Measurements from ENCODE around the gene TRAF4.
A peak's percentile ranks its signal among the peaks of the same experiment; 100 is the strongest.
"Not testable (repeated sequence)": the region's sequence is repeated elsewhere in the genome, so short reads cannot be mapped to it uniquely, and the experiment has no call there.

Gene TRAF4

DNA sequence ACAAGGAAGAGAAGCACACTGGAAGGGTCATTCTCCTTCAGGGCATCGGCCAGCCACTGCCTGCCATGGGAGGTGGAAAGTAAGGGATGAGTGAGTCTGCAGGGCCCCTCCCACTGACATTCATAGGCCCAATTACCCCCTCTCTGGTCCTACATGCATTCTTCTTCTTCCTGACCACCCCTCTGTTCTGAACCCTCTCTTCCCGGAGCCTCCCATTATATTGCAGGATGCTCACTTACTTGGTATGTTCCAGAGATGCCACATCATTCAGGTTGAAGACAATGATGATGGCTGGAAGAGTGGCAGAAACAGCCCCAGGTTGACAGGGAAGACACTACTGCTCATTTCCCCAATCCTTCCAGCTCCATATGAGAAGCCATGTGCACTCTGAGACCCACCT is 28.6 kb upstream of the TRAF4 start:
- DNase-seq, result no peak

DNA sequence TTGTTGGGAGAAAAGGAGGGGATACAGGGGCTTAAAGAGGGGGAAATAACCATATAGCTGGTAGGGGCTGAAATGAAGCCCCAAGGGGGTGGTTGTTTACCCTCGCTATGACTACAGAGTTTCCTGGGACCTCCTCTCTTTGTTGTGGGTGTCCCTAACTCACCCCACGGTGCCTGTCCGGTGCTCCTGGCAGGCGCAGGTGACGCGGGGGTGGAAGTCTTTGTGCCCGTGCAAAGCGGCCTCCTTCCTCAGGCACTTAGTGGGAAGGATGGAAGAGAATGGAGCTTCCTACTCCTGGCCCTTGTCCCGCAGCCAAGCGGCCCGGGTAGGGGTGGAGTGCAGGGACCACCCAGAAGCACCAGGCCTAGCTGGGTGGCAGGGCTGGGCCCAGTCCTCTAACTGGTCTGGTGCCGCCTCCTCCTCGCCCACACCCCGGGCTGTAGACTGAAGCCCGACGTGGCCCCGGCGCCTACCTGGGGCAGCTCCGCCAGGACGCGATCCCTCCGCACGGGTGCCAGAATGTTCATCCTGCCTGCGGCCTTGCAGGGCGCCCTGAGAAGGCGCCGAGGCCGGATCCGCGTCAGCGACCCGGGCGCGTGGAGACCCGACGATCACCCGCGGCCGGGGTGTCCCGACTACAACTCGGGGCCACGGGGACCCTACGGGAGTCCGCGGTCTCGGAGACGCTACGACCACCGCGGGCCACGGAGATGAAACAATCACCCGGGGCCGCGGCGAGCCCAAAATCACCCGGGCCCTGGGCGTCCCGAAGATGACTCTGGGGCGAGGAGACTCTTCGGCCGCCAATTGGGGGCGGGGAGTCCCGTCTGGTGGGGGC is 26.9 kb upstream of the TRAF4 start:
- DNase-seq, result no peak

DNA sequence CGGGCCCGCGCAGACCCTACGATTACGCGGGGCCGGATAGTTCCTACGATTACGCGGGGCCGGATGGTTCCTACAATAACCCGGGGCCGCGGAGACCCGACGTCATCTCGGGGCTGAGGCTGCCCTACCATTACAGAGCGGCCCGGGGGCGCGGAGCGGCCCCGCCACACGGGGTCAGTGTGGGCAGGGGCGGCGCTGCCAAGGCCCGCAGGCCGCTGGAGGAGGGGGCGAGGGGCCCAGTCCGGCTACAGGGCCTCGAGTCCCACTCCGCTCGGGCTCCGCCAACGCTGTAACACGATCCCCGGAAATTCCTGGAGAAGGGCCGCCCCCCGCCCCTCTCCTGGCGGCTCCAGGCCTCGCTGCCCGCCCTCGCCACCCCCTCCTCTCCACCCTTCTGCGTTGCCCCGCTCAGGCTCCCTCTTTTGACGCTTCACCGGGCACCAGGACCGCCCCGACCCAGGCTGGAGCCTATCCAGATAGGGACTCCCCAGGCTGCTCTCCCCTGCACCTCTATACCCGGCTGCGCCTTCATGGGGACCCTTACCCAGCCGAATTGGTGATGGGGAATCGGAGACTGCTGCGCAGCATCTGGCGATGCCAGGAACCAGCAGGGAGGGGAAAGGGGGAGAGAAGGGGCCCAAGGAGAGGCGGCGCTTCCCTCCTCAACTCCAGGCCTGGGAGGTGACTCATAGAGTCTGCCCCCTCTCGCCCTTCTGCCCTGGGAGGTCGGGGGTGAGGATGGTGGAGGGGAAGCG is 26.1 kb upstream of the TRAF4 start, which contains the start of gene RAB34:
Gene RAB34, minus strand, starts transcription at position 291 of the 755 bp plus-strand sequence. CDS start 602 bp downstream, outside the sequence.
- DNase-seq, result peak; percentile 65

DNA sequence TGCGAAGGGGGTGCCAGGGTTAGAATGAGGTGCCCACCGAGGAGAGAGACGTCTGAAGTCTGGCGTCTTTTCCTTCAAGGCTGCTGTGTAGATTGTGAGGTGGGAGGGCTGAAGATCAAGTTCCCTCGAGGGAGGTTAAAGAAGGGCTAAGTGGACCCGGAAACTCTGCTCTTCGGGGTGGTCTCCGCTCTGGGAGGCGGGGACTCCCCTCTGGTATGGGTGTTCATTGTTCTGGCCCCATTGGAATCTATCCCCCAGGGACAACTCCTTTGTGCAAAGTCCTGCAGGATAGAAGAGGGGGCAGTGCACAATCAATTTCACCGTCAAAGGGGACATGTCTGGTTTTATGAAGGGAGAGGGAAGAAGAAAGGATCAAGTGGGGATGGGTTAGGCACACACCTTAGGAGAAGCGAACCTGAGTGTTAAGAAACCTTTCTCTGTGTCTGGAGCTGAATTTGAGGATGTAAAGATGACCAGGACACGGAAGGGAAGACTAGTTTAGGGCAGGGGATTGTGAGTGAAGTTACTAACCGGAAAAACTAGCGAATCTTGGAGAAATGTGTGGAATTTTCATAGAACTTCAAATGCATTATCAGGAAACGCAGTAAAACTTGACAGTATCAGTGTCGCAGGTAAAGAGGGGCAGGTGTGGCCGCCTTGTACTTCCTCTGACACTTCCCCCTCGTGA is 25.3 kb upstream of the TRAF4 start:
- DNase-seq, result no peak

DNA sequence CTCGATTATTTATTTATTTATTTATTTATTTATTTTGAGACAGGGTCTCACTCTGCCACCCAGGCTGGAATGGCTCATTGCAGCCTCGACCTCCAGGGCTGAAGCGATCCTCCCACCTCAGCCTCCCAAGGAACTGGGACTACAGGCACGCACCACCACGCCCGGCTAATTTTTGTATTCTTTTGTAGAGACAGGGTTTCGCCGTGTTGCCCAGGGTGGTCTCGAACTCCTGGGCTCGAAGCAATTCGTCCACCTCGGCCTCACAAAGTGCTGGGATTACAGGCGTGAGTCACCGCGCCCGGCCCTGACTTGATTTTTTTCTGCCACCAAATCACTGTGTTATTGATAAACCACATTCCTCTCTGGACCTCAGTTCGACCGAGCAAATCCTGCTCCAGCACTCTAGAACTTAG is 24.8 kb upstream of the TRAF4 start:
- no peak for DNase-seq

DNA sequence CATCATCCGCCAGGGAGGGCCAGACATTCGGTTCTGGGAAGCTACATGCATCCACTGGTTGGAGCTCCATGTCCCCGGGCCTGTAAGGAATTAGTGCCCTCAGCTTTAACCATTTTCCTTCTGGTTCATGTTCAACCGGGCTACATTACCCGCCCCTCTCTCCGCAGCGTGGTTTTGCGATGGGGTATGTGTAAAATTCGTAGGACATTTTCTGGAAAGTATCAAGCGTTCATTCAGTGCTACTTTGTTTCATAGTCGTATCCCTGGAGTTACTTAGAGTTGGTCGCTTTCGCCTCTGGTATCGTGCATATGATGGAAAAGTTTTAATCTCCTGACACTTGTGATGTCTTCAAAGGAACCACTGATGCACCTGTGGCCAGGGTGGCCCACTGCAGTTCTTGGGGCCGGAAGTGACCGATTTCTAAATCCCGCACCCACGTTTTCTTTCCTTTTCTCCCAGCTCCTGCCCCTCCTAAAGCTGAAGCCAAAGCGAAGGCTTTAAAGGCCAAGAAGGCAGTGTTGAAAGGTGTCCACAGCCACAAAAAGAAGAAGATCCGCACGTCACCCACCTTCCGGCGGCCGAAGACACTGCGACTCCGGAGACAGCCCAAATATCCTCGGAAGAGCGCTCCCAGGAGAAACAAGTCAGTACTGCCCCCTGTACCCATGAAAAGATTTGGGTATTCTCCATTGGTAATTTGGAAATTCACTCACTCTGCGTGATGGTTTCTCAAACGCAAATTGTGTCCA is 23.4 kb upstream of the TRAF4 start:
- DNase-seq, result peak; percentile 65

DNA sequence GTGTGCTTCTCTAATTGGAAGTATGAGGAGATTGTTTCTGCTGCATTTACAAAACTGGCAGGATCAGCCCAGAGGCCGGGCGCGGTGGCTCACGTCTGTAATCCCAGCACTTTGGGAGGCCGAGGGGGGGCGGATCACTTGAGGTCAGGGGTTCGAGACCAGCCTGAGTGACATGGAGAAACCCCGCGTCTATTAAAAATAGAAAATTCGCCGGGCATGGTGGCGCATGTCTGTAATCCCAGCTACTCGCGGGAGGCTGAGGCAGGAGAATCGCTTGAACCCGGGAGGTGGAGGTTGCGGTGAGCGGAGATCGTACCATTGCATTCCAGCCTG is 22.8 kb upstream of the TRAF4 start:
- not testable (repeated sequence) for DNase-seq

DNA sequence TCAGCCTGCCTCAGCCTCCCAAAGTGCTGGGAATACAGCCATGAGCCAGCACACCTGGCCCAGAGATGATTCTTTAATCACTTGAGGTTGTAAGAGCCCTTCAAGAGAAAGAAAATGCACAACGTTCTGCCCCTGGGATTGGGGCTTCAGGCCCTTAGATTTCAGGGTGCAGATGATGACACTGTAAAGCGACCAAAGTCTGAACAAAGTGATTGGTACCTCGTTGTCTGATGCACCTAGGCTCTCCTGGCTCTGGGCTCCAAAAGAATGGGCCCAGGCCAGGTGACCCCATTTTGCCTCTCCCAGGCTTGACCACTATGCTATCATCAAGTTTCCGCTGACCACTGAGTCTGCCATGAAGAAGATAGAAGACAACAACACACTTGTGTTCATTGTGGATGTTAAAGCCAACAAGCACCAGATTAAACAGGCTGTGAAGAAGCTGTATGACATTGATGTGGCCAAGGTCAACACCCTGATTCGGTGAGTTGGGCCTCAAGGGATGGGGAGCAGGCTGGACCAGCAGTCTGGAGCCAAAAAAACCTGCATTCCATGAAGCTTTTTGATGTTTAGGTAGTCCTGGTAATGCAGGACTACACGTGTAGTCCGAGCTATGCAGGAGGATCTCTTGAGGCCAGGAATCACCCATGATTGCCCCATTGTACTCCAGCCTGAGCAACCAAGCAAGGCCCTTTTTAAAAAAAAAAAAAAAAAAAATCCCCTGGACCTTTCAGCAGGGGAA is 21.2 kb upstream of the TRAF4 start:
- DNase-seq, result no peak

DNA sequence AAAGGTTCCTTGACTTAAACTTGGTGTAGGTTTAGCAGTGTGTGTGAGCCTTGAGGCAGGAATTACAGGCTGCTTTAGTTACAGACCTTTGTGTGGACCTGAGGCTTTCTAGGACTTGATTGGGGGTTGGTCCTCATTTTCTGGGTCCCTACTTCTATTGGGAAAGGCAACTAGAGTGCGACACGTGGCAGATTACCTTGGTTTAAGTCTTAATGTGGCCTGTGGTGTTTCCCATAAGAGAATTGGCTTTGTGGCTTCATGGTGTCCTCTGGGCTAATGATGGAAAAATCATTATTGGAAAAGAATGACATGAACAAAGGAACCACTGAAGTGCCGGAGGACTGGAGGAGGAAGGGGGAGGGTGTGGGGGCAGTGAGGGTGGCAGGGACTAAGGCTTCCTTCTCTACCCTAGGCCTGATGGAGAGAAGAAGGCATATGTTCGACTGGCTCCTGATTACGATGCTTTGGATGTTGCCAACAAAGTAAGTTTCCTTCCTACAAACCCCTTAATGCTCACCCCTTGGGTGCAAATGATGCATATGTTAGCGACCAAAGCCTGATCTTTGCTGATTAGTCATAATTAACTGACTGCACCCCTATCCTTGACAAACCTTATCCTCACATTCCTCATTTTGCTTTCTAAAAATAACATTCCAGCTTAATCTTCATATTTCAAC is 20.5 kb upstream of the TRAF4 start:
- DNase-seq, result no peak

DNA sequence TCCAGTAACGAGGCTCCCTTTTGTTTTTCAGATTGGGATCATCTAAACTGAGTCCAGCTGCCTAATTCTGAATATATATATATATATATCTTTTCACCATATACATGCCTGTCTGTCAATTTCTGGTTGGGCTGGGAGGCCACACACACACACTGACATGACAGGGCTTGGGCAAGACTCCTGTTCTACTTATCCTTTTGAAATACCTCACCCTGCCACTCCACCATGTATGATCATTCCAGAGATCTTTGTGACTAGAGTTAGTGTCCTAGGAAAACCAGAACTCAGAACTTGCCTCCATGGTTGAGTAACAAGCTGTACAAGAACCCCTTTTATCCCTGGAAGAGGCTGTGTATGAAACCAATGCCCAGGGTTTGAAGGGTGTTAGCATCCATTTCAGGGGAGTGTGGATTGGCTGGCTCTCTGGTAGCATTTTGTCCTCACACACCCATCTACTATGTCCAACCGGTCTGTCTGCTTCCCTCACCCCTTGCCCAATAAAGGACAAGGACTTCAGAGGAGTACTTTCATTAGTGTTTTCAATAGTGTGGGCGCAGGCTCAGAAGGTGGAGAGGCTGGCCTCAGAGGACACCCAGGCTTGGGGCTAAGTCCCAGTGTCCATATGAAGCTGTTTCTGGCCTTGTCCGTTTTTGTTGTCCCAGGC is 19.8 kb upstream of the TRAF4 start:
- DNase-seq, result not testable (repeated sequence)

DNA sequence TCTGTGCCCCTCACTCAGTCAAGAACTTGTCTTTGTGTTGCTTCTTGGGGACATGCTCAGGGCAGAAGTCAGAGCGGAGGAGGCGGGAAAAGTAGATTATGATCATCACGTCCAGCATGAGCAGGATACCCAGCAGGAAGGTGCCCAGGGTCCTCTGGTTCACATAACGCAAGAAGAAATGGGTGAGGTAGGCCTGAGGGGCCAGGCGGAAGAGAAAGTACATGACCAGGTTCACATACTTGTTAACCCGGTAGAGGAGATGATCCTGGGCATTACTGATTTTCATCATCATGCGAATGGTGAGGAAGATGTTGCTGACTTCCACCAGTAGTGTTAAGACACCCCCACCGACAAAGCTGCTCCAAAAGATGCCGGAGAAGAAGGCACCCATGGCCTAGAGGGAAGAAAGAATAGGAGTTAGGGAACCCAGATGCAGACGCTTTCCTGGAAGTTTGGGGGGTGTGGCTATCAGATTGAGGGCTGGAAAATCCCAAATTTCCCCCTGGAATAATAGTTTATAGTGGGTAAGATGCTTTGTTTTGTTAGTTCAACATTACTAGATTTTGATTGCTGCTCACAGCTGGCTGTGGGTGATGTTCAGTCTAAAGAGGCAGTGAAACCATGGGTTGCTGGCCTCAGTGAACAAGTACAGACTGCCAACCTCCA is 19.2 kb upstream of the TRAF4 start:
- peak; percentile 48 for DNase-seq

DNA sequence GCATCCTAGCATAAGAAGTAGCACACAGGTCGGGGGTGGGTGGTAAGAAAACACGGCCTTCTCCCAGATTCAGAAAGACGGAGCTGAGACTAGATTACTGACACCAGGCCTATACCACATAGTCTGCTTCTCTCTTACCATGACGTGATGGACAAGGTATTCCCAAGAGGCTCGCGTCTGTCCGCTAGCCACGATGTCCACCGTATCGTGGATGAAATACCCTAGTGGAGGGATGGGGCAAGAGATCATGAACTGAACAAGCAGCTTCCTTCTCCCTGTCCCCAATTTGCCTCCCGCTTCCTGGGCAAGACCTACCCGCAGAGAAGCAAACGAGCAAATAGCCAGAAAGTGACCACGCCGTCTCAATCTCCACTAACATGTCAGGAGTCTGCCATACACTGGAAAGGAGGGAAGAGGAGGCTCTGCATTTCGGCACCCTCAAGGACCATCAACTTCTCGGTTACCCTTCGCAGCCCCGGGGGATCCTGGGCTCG is 18.6 kb upstream of the TRAF4 start:
- DNase-seq, result peak; percentile 67

DNA sequence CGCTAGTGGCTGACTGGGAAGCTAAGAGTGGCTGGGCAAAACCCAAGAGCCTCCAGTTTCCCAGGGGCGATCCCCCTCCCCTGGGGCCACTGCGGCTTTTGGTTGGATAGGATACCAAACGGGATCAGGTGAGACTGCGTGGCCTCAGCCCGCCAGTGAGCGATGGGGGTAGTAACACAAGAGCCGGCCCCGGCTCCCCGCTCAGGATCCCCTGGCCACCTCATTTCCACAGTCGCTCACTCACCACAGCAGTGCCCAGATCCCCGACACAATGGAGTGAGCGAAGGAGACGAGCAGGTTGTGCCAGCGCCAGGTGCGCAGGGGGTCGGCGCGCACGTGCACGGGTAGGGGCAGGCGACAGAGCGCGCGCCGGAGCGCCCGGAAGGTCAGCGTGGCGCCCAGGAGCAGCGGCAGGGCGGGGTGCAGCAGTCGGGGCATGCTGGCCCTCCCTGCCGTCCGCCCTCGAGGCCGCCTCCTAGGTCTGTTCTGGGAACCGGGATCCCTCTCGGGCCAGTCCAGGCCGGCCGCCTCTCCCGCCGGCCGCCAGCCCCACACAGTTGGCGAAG is 18.1 kb upstream of the TRAF4 start:
- peak; percentile 80 for DNase-seq

DNA sequence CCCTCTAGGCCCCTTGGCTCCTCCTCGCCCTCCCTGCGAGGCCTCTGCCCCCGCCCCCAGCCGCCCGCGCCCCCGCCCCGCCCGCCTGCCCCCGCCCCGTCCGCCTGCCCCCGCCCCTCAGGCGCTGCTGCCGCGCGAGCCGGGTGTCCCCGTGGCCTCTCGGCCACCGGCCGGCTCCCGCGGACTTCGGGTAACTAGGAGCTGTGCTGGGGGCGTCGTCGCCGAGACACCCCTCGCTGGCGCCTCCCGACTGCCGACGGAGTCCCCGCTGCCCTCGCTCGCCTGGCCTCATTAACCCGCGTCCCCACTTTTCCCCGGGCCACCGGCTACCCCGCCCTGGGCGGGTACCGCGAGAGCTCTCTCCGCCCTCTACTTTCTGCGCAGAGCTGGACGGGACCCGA is 17.6 kb upstream of the TRAF4 start, which contains the start of gene TLCD1:
Gene TLCD1, minus strand, starts transcription at position 8 of the 401 bp plus-strand sequence. CDS start 136 bp downstream, outside the sequence.
- DNase-seq, result peak; percentile 84

DNA sequence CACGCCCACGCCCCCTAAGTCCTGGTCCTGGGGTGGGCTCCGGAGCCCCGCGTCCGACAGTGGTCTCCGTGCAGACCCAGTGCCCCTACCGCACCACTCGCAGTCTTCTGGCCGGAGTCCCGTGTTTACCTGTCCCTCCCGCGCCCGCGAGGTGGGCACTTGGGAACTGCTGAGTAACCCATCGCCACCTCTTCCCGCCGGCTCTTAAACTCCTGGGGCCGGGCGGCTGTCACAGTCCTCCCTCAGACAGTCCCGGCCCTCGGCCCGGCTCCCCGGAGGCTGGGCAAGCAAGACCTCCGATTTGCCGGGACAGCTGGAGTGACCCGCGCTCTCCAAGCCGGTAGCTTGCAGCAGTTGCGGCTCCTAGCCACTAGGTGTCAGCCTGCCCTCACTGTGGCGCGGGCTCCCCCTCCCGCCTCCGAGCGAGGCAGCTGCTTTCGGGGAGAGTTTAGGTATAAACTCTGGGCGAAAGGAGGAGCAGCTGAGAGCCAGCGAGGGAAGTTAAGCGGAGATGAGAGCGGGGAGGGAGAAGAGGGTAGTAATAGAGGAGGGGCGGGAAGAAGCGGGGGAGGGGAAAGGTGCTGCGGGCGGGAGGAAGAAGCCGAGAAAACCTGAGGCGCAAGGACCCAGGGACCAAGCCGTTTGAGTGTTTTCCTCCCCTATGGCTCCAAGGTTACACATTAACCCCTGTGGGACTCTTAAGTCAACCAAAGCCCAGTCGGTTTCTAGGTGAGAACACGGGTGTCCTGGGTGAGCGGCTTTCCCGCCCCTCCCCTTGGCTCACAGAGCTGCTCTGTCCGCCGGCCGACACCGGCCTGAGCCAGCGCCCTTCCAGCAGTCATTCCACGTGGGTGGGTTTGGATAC is 17.0 kb upstream of the TRAF4 start:
- peak; percentile 96 for DNase-seq

DNA sequence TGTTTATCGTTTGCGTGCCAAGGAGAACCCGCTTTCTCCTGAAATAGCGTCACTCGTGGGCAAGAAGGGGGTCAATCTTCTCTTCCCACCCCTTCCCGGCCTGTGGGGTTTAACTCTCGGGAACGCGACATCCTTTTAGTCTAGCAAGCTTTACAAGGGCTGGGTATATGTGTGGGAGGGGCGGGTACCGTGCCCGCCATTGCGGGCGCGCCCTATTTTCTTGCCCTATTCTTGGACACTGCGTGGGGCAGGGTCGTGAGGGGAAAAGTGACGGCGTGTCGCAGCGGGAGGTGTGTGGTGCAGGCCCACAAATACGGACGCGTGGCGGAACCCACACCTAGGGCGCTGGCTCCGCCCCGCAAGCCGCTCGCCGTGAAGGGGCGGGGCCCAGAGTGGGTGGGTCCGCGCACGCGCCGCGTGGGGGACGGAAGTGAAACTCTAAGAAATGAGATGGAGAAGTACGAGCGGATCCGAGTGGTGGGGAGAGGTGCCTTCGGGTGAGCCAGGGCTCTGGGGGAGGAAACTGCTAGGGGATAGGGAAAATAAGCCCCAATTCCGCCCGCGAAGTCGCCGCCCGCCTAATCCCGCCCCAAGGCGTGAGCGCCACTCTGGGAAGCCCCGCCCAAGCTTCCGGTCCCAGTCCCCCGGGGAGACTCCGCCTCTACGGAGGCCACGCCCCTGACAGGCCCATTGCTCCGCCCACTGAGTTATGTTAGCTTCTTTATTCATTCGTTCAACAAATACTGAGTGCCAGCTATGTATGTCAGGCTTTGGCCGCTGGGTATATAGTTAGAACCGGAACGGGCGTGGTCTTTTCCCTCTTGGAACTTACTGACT is 15.2 kb upstream of the TRAF4 start, which contains the start of gene NEK8:
Gene NEK8, plus strand, starts transcription at position 425 of the 837 bp plus-strand sequence. Its CDS starts 26 bp downstream, at position 451.
- DNase-seq, result peak; percentile 100

DNA sequence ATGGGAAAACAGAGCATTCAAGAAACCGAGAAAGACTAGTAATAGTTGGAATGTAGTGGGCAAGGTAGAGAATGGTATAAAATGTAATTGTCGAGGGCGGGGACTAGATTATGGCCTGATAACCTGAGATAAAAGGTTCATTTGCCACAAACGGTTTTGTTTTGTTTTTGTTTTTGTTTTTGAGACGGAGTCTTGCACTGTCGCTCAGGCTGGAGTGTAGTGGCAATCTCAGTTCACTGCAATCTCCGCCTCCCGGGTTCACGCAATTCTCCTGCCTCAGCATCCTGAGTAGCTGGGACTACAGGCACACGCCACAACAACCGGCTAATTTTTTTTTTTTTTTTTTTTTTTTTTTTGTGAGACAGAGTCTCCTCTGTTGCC is 13.9 kb upstream of the TRAF4 start:
- DNase-seq, result no peak

DNA sequence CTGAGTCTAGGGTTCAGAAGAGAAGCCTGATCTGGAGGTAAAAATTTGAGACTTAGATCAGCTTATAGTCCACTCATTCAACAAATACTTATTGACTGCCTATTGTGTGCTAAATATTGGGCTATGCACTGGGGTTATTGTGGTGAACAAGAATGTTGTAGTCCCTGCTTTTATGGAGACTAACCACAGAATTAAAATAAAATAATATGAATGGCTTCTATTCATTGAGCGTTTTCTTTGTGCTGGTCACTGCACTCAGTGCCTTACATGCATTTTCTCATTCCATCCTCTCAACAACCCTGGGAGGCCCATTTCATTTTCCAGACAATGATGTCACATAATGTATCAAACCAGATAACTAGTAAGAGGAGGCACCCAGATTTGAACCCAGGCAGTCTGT is 10.5 kb upstream of the TRAF4 start:
- no peak for DNase-seq
